PC-9 (cell line): ENCODE data around the gene RNU4-1.

Experiments
- EZH2 ChIP-seq: fragments of 200-600 bp; sonication (generic); IDR thresholded peaks from 2 replicates; pipeline ENCODE4 v1.8.0; 2017; ENCODE audit warnings: antibody characterized with exemption, low read depth
- TF ChIP-seq, protein P1 (sequence below): fragments of 200-600 bp; sonication (generic); conservative IDR thresholded peaks from 2 replicates; pipeline ENCODE4 v1.6.1; 2017; ENCODE audit warnings: mixed run types, antibody characterized with exemption, mild to moderate bottlenecking, moderate library complexity

- TF ChIP-seq, protein P1, sequence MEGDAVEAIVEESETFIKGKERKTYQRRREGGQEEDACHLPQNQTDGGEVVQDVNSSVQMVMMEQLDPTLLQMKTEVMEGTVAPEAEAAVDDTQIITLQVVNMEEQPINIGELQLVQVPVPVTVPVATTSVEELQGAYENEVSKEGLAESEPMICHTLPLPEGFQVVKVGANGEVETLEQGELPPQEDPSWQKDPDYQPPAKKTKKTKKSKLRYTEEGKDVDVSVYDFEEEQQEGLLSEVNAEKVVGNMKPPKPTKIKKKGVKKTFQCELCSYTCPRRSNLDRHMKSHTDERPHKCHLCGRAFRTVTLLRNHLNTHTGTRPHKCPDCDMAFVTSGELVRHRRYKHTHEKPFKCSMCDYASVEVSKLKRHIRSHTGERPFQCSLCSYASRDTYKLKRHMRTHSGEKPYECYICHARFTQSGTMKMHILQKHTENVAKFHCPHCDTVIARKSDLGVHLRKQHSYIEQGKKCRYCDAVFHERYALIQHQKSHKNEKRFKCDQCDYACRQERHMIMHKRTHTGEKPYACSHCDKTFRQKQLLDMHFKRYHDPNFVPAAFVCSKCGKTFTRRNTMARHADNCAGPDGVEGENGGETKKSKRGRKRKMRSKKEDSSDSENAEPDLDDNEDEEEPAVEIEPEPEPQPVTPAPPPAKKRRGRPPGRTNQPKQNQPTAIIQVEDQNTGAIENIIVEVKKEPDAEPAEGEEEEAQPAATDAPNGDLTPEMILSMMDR = no peak
- no peak for TF ChIP-seq EZH2
Measured at GRCh38 chr12:120339256-120339655, 46.2 kb upstream of the RNU4-1 start.
